ENCODE results near the gene FCER1A. TPM values are rescaled to one million over a fixed set of nuclear protein-coding genes. Genes with fewer than 3 reads are reported as not detected.

FCER1A gene
- total RNA-seq, 1 experiment from 2014 or later, result not detected

DNA sequence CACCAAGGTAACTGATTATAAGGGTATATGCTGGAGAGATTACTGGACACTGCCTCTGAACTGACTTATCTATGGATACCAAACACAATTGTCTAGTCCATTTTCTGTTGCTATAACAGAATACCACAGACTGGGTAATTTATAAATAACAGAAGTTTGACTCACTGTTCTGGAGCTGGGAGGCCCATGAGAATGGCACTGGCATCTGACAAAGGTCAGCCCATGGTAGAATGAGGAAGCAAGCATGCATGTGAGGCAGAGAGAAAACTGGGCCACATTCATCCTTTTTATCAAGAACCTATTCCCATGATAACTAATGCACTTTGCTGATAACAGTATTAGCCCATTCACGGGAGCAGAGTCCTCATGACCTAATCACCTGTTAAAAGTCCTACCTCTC is 37.4 kb downstream of the FCER1A start:
- H3K9me3 ChIP-seq (ENCODE audit: control insufficient read depth, low read depth, low read length), result no peaks in the 10 kb centered on the region
- H2BK15ac ChIP-seq (ENCODE audit: low read depth, low read length), result no peak overlapping the region

More for the DNA sequence above, 37.4 kb downstream of the FCER1A start:
- no peak for DNase-seq
- no peaks in the 10 kb centered on the region for H3K23me2 ChIP-seq (ENCODE audit: insufficient read length, low read depth, low read length, poor library complexity, severe bottlenecking)
- H3K4me2 ChIP-seq (ENCODE audit: insufficient read depth, insufficient read length, low read length), result no peak overlapping the region
- no peak overlapping the region for H2BK120ac ChIP-seq (ENCODE audit: low read depth, low read length, poor library complexity, severe bottlenecking)
- no peak overlapping the region for H3K4ac ChIP-seq (ENCODE audit: low read depth, low read length)
- no peaks in the 10 kb centered on the region for H4K20me1 ChIP-seq (ENCODE audit: control insufficient read depth, insufficient read depth, insufficient read length)
- no peak overlapping the region for H3K9ac ChIP-seq (ENCODE audit: extremely low read depth, insufficient read length, low read length)
- H2AK5ac ChIP-seq (ENCODE audit: insufficient read length, low read length), result no peak overlapping the region
- H2BK20ac ChIP-seq (ENCODE audit: low read depth, low read length, poor library complexity, severe bottlenecking), result no peak overlapping the region
- H3K14ac ChIP-seq (ENCODE audit: insufficient read depth, low read length), result no peak overlapping the region
- no peak overlapping the region for H2BK12ac ChIP-seq (ENCODE audit: insufficient read length, low read depth, low read length)
- no peak overlapping the region for H2AFZ ChIP-seq (ENCODE audit: low read length)
- H3K4me1 Mint-ChIP-seq, result peaks cover 0 to 2% of the 10 kb centered on the region in 2 experiments; a peak in 1 of 4 replicates
- TF ChIP-seq, protein P1, sequence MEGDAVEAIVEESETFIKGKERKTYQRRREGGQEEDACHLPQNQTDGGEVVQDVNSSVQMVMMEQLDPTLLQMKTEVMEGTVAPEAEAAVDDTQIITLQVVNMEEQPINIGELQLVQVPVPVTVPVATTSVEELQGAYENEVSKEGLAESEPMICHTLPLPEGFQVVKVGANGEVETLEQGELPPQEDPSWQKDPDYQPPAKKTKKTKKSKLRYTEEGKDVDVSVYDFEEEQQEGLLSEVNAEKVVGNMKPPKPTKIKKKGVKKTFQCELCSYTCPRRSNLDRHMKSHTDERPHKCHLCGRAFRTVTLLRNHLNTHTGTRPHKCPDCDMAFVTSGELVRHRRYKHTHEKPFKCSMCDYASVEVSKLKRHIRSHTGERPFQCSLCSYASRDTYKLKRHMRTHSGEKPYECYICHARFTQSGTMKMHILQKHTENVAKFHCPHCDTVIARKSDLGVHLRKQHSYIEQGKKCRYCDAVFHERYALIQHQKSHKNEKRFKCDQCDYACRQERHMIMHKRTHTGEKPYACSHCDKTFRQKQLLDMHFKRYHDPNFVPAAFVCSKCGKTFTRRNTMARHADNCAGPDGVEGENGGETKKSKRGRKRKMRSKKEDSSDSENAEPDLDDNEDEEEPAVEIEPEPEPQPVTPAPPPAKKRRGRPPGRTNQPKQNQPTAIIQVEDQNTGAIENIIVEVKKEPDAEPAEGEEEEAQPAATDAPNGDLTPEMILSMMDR (conservative IDR thresholded peaks at IDR 0.05), result no peak
- peaks cover 0 to 14% (median 0%) of the 10 kb centered on the region in 3 experiments; a peak in 2 of 7 replicates for H3K36me3 Mint-ChIP-seq (ENCODE audit: insufficient read depth in 1 of 3, low read depth in 3 of 3)
- H2BK5ac ChIP-seq (ENCODE audit: insufficient read length, low read length), result no peak overlapping the region
- no peaks in the 10 kb centered on the region for H3K27me3 ChIP-seq (ENCODE audit: insufficient read depth, low read length)
- H3K27ac Mint-ChIP-seq, result no peak overlapping the region
- no peak overlapping the region for H3K4me3 Mint-ChIP-seq
- H4K5ac ChIP-seq (ENCODE audit: insufficient read length, low read depth, low read length), result no peak overlapping the region
- no peak overlapping the region for H3T11ph ChIP-seq (ENCODE audit: low read length)
- H3K56ac ChIP-seq (ENCODE audit: insufficient read length, low read depth, low read length), result no peak overlapping the region
- H3K79me1 ChIP-seq (ENCODE audit: insufficient read depth, low read depth, low read length, poor library complexity, severe bottlenecking), result no peaks in the 10 kb centered on the region
- no peak overlapping the region for H4K91ac ChIP-seq (ENCODE audit: insufficient read length, low read depth, low read length)
- no peaks in the 10 kb centered on the region for H3K79me2 ChIP-seq (ENCODE audit: insufficient read depth, low read length)
- no peak overlapping the region for H3K23ac ChIP-seq (ENCODE audit: insufficient read length, low read depth, low read length)
- H4K8ac ChIP-seq (replicated peaks; ENCODE audit: insufficient read length, low read depth, low read length), result no peak overlapping the region
- no peaks in the 10 kb centered on the region for H3K27me3 Mint-ChIP-seq (ENCODE audit: low read depth)
- peaks cover 0 to 31% of the 10 kb centered on the region in 2 experiments; a peak in 2 of 5 replicates for H3K9me3 Mint-ChIP-seq
- no peaks in the 10 kb centered on the region for H3K4me1 ChIP-seq (ENCODE audit: insufficient read depth, low read length)
- no peak overlapping the region for H3K18ac ChIP-seq (ENCODE audit: insufficient read length, low read depth, low read length)
- H3K27ac ChIP-seq (ENCODE audit: insufficient read length, low read depth, low read length), result no peak overlapping the region
- no CpG with 5 or more reads among the region's 1 CpG for WGBS (ENCODE audit: extremely low coverage, insufficient read length, low lambda C conversion rate)

All from H9 (cell line).